ENCODE results near the gene FAM111A. TPM values are rescaled to one million over a fixed set of nuclear protein-coding genes. Genes with fewer than 3 reads are reported as not detected.

The FAM111A gene
- total and polyA plus RNA-seq, 10 of the 15 experiments (the other 5 are each of a cell fraction or from before 2014, with no cell fraction given) = 26.6 to 95.0 (median 67.5) TPM

DNA sequence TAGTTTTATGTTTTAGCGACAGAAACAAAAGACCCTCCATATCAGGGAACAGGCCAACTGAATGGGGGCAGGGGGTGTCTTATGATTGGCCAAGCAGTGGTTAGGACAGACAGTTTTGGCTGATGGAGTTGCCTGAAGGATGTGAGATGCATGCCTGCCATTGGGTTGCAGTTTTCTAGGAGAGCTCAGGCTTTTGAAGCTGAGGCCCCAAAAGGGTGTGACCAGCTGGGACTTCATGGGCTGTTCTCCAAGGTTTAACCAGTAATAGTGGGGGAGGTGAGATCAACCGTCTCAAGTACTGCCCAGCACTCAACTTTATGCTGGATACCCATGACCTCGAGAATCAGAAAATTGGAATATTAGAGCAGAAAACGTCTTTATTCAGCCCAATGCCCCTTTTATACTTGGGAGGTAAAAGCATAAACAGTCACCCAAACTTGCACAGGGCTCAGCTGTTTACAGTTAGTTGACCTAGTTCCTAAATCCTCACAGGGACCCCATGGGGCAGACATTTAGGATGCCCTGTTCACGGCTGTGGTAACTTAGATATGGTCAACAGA is 42.8 kb downstream of the FAM111A start:
- DNase-seq (ENCODE audit: low read depth, low spot score) (no peak), FAIRE-seq (no peak), ATAC-seq (no peak)
- Histone ChIP-seq H3K79me2 (ENCODE audit: control insufficient read depth, insufficient read depth, low read length) (peaks cover 14% of the 10 kb centered on the region), H3K27ac (ENCODE audit: control insufficient read depth, insufficient read depth) (no peak overlapping the region), H4K20me1 (ENCODE audit: control insufficient read depth, insufficient read depth) (no peaks in the 10 kb centered on the region), H3K27me3 (replicated peaks in 1 of 2; ENCODE audit: control insufficient read depth in 2 of 2, insufficient read depth in 2 of 2, low read length in 1 of 2) (no peaks in the 10 kb centered on the region), H3K9ac (ENCODE audit: control insufficient read depth, insufficient read depth, low read length) (no peak overlapping the region), H2AFZ (ENCODE audit: control insufficient read depth, low read depth, low read length) (no peak overlapping the region), H3K4me3 (no peak overlapping the region), H3K36me3 (ENCODE audit: control insufficient read depth in 2 of 2, insufficient read depth in 2 of 2, low read length in 1 of 2) (peaks cover 14 to 27% of the 10 kb centered on the region in 2 experiments; a peak in 3 of 4 replicates), H3K4me2 (ENCODE audit: control insufficient read depth, insufficient read depth) (no peak overlapping the region; the same call in 1 of the 2 replicates), H3K9me3 (replicated peaks; ENCODE audit: control insufficient read depth, insufficient read depth, low read length) (no peaks in the 10 kb centered on the region), H3K4me1 (ENCODE audit: control insufficient read depth, insufficient read depth, low read length) (peaks cover 9% of the 10 kb centered on the region)
- 94% methylated on average over 5 of the region's 5 CpGs for WGBS (ENCODE audit: insufficient coverage, insufficient replicate concordance, low lambda C conversion rate, missing lambda C conversion rate)
- TF ChIP-seq POLR2AphosphoS5 (IDR thresholded peaks at IDR 0.05; ENCODE audit: low read length) = no peak
- no peak for TF ChIP-seq DPF2 (IDR thresholded peaks at IDR 0.05)
- TF ChIP-seq, protein P1, sequence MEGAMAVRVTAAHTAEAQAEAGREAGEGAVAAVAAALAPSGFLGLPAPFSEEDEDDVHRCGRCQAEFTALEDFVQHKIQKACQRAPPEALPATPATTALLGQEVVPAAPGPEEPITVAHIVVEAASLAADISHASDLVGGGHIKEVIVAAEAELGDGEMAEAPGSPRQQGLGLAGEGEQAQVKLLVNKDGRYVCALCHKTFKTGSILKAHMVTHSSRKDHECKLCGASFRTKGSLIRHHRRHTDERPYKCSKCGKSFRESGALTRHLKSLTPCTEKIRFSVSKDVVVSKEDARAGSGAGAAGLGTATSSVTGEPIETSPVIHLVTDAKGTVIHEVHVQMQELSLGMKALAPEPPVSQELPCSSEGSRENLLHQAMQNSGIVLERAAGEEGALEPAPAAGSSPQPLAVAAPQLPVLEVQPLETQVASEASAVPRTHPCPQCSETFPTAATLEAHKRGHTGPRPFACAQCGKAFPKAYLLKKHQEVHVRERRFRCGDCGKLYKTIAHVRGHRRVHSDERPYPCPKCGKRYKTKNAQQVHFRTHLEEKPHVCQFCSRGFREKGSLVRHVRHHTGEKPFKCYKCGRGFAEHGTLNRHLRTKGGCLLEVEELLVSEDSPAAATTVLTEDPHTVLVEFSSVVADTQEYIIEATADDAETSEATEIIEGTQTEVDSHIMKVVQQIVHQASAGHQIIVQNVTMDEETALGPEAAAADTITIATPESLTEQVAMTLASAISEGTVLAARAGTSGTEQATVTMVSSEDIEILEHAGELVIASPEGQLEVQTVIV (IDR thresholded peaks at IDR 0.05; ENCODE audit: borderline replicate concordance, partially characterized antibody) = no peak
- TF ChIP-seq BHLHE40 (IDR thresholded peaks at IDR 0.05; ENCODE audit: borderline replicate concordance in 1 of 2, low read depth in 2 of 2, low read length in 1 of 2) = no peak
- no peak for TF ChIP-seq SP1 (IDR thresholded peaks at IDR 0.05; ENCODE audit: low read depth, low read length)
- no peak for TF ChIP-seq ZNF24 (IDR thresholded peaks at IDR 0.05)
- no peak for TF ChIP-seq SIX5 (IDR thresholded peaks at IDR 0.05; ENCODE audit: low read depth, low read length, severe bottlenecking)
- TF ChIP-seq RBBP5 (conservative IDR thresholded peaks at IDR 0.05) = no peak
- no peak for TF ChIP-seq NR2C1 (IDR thresholded peaks at IDR 0.05)
- TF ChIP-seq KLF5 (IDR thresholded peaks at IDR 0.05; ENCODE audit: partially characterized antibody) = no peak
- TF ChIP-seq, protein P2, sequence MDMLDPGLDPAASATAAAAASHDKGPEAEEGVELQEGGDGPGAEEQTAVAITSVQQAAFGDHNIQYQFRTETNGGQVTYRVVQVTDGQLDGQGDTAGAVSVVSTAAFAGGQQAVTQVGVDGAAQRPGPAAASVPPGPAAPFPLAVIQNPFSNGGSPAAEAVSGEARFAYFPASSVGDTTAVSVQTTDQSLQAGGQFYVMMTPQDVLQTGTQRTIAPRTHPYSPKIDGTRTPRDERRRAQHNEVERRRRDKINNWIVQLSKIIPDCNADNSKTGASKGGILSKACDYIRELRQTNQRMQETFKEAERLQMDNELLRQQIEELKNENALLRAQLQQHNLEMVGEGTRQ (IDR thresholded peaks at IDR 0.05; ENCODE audit: borderline replicate concordance, low read depth, low read length) = no peak
- TF ChIP-seq PAX8 (IDR thresholded peaks at IDR 0.05) = no peak
- TF ChIP-seq WRNIP1 (IDR thresholded peaks at IDR 0.05; ENCODE audit: borderline replicate concordance, low read depth, low read length) = no peak
- no peak for TF ChIP-seq SUPT20H (IDR thresholded peaks at IDR 0.05; ENCODE audit: borderline replicate concordance, control insufficient read depth, low read depth, low read length)
- no peak for TF ChIP-seq KDM1A (IDR thresholded peaks at IDR 0.05; ENCODE audit: borderline replicate concordance)
- TF ChIP-seq BRCA1 (IDR thresholded peaks at IDR 0.05; ENCODE audit: low read depth, low read length) = no peak
- TF ChIP-seq, protein P3, sequence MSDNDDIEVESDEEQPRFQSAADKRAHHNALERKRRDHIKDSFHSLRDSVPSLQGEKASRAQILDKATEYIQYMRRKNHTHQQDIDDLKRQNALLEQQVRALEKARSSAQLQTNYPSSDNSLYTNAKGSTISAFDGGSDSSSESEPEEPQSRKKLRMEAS (IDR thresholded peaks at IDR 0.05; ENCODE audit: low read depth, low read length) = no peak
- no peak for TF ChIP-seq HDAC6 (IDR thresholded peaks at IDR 0.05; ENCODE audit: unreplicated experiment)
- ChIA-PET POLR2A (interaction anchor here (1.3 to 3.9 kb wide), 3 partner anchors 12 to 41 kb away, joined by 3 to 32 read pairs (median 15); partner anchors contain the start of gene DTX4), CTCF (interaction anchor here (0.6 to 33.5 kb wide), 23 partner anchors 5 to 301 kb away, joined by 3 to 1180 read pairs (median 4); partner anchors contain the start of genes DTX4, MPEG1 and OR5A1), SMC1A (ENCODE audit: uncharacterized antibody, unreplicated experiment) (interaction anchor here (0.6 to 6.6 kb wide), 8 partner anchors 11 to 491 kb away, joined by 3 to 123 read pairs (median 6); partner anchors contain the start of genes DTX4 and MPEG1), RAD21 (ENCODE audit: unreplicated experiment) (interaction anchor here (0.9 to 3.7 kb wide), 6 partner anchors 11 to 97 kb away, joined by 3 to 78 read pairs (median 10); partner anchors contain the start of genes DTX4 and MPEG1)
- in situ Hi-C loops (cut with MboI) (loop anchor here (25.0 kb wide), 1 partner anchor 1577 kb away; the partner anchor contains the start of gene MS4A15), intact Hi-C loops (cut with micrococcal nuclease; ENCODE audit: unreplicated experiment) (no loop called here)
- no TSS peak for BruUV-seq (replicated peaks)

Measured in GM12878 (cell line).